Right renal pelvis (tissue), 4 donors: ENCODE measurements around the gene GPR62. TPM values are rescaled to one million over a fixed set of nuclear protein-coding genes. Genes with fewer than 3 reads are reported as not detected.
"Not testable (repeated sequence)": the region's sequence is repeated elsewhere in the genome, so short reads cannot be mapped to it uniquely, and the experiment has no call there.

Experiments
- DNase-seq, 4 donors: peaks; one replicate each; pipeline ENCODE4 v3.0.0-alpha.2; 2013; ENCODE audit warnings: low read depth in 4 of 4, low spot score in 3 of 4, missing footprints in 1 of 4
- polyA plus RNA-seq, 4 donors: library from polyadenylated mRNA; unstranded; fragments of 120-200 nt; gene quantifications; one replicate each; pipeline ENCODE4 v1.2.1, GENCODE V29; 2013; ENCODE audit not compliant: insufficient read length in 4 of 4

The GPR62 gene, protein sequence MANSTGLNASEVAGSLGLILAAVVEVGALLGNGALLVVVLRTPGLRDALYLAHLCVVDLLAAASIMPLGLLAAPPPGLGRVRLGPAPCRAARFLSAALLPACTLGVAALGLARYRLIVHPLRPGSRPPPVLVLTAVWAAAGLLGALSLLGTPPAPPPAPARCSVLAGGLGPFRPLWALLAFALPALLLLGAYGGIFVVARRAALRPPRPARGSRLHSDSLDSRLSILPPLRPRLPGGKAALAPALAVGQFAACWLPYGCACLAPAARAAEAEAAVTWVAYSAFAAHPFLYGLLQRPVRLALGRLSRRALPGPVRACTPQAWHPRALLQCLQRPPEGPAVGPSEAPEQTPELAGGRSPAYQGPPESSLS
- polyA plus RNA-seq: under 1 TPM; 0.30 to 0.68 (median 0.40) TPM

DNA sequence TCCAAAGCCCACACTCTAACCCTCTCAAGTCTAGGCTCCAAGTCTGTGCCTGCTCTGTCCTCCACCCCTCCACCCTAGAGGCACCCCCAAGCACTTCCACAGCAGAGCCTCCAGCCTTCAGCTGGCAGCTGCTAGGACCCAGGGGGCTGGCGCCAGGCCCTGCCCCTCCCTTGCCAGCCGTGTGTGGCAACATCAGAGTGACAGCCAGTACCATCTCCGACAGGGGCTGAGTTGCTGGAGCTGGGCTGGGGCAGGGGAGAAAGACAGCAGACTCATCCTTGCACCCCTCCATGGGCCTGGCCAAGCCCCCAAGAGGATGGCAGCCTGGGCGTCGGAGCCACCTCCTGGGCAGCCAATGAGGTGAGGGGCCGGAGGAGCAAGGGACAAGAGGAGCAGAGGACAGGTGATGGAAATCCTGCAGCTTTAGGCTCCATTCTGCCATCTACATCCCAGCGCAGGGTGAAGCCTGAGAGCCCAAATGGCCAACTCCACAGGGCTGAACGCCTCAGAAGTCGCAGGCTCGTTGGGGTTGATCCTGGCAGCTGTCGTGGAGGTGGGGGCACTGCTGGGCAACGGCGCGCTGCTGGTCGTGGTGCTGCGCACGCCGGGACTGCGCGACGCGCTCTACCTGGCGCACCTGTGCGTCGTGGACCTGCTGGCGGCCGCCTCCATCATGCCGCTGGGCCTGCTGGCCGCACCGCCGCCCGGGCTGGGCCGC, at the start of gene GPR62:
GPR62 (plus strand) TSS at position 207 of the 718 bp plus-strand sequence; CDS start at position 479, 272 bp downstream.
- no peak for DNase-seq

DNA sequence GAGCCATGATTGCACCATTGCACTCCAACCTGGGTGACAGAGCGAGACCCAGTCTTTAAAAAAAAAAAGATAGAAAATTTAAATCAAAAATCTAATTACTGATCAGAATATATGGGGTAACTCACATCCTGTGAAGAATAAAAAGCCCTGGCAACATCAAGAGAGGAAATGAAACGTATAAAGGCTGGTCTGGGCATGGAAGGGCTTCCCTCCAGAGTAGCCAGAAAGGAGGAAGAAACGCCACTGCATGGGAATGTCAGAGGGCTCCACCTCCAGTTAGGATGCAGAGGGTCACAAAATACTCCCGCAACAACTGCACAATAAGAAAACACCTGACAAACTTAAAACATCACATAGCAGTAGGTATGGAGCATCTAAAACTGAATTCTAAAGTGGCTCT, 47.2 kb upstream of the GPR62 start:
- DNase-seq: no peak

DNA sequence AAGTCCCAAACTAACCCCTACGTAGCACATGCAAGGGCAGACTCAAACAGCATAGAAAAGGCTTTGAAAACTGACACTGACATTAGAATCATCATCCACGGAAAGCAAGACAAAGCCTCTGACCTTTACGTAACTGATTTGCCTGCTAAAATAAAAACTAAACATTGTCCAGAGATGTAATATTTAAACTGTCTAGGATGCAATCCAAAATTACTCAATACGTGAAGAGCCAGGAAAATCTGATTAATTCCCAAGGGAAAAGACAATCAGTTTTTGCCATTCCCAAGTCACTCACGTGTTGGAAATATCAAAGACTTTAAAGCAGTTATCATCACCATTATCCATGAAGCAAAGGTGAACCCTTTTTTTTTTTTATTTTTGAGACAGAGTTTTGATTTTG, 38.8 kb upstream of the GPR62 start:
- DNase-seq: no peak

DNA sequence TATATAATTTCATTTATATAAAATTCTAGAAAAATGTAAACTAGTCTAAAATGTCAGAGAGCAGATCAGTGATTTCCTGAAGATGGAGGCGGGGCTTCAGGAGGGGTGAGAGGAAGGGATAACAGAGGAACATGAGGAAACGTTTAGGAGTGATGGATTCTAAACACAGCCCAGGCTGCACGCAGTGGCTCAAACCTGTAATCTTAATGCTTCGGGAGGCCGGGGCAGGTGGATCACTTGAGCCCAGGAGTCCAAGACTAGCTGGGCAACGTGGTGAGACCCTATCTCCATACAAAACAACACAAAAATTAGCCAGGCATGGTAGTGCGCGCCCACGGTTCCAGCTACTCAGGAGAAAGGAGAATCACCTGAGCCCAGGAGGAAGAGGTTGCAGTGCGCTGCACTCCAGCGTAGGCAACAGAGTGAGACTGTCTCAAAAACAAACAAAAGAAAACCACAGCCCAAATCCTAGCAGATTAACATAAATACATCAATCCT, 34.1 kb upstream of the GPR62 start:
- no peak for DNase-seq

DNA sequence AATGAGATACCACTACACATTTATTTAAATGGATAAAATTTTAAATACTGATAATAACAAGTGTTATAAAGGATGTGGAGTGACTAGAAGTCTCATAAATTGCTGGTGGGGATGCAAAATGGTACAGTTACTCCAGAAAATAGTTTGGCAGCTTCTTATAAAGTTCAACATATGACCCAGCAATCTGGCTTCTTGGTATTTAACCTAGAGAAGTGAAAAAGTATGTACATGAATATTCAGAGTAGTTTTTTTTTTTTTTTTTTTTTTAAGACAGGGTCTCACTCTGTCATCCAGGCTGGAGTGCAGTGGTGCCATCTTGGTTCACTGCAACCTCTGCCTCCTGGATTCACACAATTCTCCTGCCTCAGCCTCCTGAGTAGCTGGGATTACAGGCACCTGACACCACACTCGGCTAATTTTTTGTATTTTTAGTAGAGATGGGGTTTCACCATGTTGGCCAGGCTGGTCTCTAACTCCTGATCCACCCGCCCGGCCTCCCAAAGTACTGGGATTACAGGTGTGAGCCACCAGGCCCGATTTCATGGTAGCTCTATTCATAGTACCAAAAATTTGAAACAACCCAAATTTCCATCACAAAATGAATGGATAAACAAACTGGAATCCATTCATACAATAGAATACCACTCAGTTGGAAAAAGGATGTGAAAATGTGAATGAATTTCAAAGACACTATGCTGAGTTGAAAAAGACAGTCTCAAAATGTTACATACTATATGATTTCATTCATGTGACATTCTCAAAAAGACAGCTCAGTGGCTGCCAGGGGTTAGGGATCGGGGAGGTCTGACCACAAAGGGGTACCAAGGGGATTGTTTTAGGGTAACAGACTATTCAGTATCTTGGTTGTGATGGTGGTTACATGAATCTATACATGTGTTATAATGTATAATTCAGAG, 27.9 kb upstream of the GPR62 start:
- DNase-seq: no peak

DNA sequence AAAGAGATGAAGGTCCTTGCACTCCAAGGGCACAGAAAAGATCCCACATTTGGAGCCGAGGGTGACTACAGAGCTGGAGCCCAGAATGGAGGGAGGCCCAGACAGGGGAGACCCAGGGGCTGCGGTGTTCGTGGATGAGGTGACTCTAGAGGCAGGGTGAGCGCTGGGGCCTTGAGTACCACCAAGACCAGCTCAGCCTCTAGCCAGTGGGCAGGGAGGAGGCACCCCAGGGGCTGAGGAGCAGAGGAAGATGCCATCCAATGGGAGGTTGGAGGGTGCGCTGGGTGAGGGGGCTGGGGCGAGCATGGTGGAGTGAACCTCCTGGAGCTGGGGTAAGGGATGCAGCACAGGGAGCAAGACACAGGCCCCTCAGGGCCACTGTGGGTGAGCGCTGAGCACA, 26.7 kb upstream of the GPR62 start:
- DNase-seq: no peak

DNA sequence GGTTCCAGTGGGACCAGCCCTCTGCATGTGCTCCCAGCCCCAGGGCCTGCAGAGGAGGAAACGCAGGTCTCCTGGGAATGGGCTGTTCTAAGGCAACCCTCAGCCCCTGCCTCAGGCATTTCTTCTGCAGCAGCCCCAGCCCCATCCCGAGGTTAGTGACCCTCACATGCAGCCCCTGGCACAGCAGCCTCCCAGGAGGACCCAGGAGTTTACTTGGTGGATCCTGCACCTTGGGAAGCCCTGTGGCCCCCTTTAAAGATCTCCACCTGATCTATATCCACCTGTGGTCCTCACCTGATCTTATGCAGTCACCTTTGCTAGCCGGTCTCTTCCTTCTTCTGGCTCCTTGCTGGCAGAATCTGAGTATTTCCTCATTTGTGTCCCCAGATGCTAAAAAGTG, 26.2 kb upstream of the GPR62 start:
- not testable (repeated sequence) for DNase-seq

DNA sequence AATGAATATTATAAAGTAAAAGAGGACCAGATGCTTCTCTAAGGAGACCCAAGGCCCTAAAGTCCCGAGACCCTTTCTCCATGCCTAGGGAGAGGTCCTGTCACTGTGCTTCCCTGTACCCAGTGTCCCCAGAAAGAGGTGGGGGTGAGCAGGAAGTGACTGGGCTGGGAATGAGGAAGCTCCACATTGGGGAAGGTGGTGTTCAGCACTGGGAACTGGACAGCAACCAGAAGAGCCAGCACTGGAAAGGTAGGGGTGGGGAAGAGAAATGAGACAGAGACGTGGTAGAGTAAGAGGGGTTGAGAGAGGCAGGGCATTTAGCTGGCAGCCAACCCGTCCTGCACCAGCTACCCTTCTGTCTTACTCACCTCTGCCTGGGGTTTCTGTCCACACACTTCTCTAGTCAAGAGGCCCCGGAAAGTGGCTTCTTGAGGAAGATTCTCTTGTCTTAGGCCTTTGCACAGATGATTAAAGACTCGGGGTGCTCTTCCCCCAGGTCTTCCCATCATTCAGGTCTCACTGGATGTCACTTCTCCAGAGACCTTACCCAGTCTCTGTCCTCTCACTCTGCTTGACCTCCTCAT, 25.7 kb upstream of the GPR62 start:
- DNase-seq: no peak

DNA sequence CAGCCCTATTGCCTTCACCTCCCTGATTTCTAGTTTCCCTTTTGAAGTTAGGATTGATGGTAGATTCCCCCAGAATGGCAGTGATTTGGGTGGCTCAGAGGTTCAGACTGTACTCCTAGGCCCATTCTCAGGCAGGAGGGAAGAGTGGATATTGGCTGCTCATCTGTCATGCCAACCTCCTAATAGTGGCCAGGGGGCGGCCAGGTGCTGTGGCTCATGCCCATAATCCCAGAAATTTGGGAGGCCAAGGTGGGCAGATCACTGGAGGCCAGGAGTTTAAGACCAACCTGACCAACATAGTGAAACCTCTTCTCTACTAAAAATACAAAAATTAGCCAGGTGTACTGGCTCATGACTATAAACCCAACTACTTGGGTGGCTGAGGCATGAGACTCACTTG, 24.7 kb upstream of the GPR62 start:
- no peak for DNase-seq

DNA sequence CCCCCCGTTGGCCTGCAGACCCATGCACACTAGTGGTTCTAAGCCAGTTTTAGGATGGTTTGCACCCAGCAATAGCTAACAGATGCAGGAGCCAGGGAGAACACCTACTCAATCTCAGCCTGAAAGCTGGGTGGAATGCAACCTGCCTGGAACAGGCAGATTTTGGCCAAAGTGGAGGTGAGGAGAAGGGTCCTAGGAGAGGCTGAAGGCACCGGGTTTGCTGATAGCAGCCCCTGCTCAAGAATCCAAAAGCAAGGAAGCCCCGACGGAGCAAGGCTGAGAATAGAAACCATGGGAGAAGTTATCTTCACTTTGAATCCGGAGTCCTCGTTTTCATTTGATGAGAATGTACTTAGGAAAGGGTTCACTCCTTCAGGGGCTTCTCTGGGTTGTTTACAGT, 23.4 kb upstream of the GPR62 start:
- no peak for DNase-seq

DNA sequence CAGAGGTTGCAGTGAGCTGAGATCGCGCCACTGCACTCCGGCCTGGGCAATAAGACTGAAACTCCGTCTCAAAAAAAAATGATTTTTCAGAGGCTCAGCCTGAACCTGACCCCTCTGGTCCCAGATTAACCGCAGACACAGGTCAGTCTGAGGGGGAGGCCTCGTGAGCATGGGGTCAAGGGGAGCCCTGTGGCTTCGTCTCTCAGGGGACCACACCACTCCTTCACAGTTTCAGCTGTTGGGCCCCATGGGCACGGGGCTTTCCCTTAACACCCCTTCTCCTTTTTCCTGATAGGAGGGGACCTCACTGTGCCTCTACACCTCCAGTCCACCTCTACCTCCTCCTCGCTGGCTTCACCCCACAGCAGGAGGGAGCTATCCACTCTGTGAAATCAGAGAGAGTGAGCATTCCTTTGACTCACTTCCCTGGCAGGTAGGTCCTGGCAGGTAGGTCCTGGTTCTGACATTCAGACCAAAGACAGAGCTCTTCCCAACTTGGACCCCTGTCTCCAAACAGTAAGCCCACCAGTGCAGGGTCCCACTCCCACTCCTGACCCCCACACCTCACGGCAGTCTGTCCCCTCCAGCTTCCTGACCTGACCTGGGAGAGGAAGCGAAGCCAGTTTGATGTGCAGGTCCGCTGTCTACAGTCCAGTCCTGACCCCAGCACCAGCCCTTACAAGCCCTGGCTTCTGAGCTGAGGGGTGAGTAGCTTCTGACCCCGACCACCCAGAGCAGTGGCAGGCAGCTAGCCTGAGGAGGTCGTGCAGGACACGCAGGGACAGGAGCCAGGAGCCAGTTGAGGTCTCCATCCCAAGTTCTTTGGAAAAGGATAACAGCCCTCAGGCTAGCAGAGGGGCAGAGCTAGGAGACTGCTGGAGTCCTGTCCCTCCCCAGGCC, 22.5 kb upstream of the GPR62 start:
- DNase-seq: no peak

DNA sequence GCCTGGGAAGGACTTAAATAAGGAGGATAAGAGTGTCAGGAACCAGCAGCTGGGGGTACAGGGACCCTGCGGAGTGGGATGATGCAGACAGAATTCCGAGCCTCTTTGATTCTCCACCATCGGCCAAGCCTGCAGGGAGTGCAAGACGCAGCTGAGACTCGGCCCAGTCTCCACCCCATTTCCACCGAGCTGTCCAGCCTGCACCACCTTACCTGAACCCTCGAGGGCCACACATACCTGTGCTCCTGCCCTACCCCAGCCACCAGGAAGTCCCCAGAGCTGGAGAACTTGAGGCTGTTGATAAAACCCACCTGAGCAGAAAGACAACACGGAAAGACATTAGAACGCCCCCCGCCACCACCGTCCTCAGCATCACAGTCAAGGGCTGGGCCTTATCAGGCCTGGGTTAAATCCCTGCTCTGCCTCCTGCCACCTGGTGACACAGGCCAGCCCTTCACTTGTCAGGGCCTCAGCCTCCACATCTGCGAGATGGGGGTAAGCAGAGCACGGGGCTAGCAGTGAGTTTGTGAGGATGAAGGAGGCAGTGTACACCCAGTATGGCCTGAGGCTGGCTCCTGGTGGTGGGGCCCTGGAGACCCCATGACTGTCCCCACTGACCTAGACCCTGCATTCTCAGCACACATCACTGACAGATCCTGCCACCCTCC, 21.6 kb upstream of the GPR62 start:
- no peak for DNase-seq

DNA sequence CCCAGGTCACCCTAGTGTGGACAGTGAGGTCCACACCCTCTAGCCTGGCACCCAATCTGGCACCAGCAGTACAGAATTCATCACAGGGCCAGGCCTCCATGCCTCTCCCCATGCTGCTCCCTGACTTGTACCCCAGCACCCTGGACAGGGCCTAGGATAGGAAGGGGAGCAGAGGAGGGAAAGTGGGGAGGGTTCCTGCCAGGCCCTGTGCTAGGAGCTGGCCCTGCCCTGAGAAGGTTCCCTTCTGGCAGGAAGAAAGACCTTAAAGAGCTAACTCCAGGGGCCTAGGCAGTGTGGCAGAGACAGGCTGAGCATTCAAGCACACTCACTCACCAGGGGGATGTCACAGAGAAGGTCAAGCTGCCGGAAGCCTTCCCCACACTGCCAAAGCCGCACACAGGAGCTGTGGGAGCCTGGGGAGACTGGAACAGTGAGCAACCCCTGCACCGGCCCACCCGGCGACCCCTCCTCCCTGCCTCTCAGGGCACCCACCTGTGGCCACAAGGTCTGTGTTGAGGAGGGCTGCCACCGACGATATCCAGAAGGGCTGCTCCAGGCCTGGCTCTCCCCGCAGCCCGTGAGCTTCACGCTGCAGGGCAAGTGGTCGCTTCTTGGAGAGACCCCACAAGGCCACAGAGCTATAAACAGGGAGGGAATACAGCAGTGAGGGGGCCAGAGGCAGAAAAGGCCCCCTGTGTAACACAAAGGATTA, 20.9 kb upstream of the GPR62 start:
- DNase-seq: no peak

DNA sequence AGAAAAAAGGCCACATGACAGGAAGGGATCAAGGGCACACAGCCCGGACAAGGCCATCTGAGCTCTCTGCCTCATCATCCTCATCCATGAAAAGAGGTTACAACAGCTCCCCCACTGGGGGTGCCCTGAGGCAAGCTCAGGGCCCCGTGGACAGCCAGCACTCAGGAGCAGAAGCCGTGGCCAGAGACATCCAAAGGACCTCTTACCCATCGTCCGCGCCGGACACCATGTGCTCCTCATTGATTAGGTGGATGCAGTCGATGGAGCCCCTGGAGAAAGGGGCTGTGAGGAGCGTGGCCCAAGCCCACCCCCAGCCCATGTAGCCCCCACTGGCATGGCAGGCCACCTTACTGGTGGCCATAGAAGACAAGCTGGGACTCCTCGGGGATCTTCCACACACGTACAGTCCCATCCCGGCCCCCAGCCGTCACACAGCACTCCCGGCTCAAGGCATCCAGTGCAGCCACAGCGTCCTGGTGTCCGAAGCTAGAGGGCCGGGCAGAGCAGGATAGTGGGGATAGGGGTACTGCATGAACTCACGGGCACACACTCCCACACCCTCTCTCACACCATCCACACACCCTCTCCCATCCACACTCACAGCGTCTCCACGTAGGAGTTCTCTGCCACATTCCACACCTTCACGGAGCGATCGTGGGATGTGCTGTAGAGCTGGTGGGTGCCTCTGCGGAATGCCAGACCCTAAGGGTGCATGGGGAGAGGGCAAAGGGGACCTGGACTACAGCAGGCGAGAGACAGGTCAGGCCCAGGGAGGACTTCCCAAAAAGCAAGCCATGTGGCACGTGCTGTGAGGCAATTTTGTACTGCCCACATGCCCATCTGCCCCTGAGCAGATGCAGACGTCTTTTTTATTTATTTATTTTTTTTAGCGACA, 19.9 kb upstream of the GPR62 start:
- no peak for DNase-seq

DNA sequence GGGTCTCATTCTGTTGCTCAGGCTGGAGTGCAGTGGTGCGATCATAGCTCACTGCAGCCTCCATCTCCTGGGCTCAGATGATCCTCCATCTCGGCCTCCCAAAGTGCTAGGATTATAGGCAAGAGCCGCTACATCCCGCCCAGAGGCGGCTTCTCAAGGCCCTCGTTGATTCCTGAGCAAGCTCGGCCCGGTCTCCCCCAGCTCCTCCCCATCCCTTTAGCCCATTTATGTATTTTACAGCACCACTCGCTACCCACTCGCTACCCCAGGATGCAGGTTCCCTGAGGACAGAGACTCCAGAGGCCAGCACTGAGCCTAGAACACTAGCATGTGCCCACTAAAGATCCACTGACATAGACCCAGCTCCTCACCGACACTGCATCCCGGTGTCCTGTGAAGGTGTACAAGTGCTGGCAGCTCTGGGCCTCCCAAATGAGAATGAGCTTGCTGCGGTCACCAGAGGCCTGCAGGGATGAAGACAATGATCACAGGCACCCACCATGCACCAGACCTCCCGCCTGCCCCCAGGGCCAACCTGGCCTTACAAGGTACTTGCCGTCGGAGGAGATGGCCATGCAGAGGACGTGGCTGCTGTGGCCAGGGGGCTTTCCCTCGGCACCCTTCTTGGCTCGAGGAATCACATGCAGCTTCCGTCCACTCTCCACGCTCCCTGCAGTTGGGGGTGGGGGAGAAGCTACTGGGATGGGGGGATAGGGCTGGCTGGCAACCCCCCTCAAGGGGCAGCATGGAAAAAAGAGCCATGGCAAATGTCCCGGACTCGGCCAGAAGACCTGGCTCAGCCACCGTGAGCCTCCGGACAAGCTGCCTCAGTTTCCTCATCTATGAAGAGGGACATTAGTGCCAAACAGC, 19.1 kb upstream of the GPR62 start:
- DNase-seq: no peak

DNA sequence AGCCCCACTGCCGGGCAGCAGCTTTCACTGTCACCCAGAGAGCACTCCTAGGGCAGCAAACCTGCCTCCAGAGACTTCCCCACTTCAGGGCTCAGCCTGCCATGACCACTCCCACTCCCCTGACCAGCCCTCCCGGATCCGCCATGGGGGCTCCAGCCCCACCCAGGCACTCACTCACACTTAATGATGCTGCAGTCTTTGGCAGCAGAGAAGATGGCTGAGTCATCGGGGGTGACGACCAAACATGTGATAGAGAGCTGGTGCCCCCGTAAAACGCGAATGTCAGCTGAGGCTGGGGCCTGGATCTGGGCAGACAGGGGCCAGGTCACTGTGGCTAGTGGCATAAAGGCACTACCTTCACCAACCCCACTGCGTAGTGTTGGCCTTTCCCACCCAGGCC, 18.2 kb upstream of the GPR62 start:
- DNase-seq: no peak
